ENCODE measurements around the gene ARHGEF17. TPM values are rescaled to one million over a fixed set of nuclear protein-coding genes. Genes with fewer than 3 reads are reported as not detected.
A peak's percentile ranks its signal among the peaks of the same experiment; 100 is the strongest.

Gene ARHGEF17
- total RNA-seq, 2 experiments from 2014 or later, result not detected

DNA sequence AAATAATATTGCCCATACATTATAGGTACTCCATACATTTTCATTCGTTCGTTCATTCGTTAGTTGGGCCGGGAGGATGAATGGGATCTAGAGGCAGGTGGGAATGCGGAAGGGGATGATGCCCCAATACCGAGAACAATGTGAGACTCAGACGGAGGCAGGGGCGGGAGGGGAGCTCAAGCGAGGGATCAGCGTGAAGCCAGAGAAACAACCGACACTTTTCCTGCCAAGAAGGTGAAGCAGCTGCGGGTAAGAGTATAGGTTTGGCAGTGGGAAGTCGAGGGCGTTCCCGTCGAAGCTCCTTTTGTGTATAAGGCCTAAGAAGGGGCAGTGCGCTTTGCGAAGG lies 1.1 kb upstream of the ARHGEF17 start:
- Mint-ChIP-seq H3K4me3 (peak overlapping the region; percentile 74), H3K4me1 (peaks cover 6% of the 10 kb centered on the region), H3K9me3 (ENCODE audit: low read depth) (no peaks in the 10 kb centered on the region), H3K36me3 (no peaks in the 10 kb centered on the region), H3K27me3 (peaks cover 33% of the 10 kb centered on the region), H3K27ac (no peak overlapping the region)
- DNase-seq, result no peak
- CTCF ChIA-PET, result interaction anchor here (0.9 to 17.2 kb wide), 27 partner anchors 10 to 354 kb away, joined by 3 to 190 read pairs (median 6); no protein-coding TSS in a partner anchor
- no peak for ATAC-seq

DNA sequence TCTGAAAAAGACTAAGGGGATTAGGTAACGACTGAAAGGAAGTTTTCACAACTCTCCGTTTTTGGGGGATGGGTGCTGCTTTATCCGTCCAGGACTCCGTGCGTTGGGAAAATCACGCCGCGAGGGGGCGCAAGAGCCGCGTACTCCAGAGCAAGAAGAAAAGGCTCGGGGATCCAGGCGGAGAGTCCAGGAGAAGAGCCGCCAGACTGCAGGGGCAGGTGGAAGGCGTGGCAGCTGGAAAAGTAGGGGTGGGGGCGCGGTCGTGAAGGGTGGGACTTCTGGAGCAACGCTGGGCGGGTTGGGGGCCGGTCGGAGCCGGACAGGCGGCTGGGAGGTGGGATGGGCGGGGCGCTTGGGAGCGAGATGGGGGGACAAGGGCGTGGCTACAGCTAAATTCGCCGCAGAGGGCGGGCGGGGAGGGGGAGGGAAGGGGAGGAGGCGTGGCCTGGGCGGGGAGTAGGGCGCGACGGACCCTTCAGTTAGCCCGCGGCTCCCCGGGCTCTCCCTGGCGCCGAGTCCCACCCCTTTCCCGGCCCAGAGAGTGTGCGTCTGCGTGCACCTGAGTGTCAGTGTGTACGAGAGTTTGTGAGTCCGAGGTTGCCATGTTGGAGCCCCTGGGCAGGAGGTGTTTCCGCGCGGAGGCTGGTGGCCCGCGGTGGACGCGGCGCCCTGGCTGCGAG lies 613 bp upstream of the ARHGEF17 start:
- DNase-seq (peak; percentile 93), ATAC-seq (peak; percentile 76)
- CTCF ChIA-PET, result interaction anchor here (0.6 to 17.2 kb wide), 30 partner anchors 10 to 354 kb away, joined by 3 to 190 read pairs (median 5); no protein-coding TSS in a partner anchor
- Mint-ChIP-seq H3K4me3 (peak overlapping the region; percentile 74), H3K27ac (peak overlapping the region; percentile 44), H3K36me3 (no peaks in the 10 kb centered on the region), H3K27me3 (peaks cover 33% of the 10 kb centered on the region), H3K4me1 (peaks cover 6% of the 10 kb centered on the region), H3K9me3 (ENCODE audit: low read depth) (no peaks in the 10 kb centered on the region)

DNA sequence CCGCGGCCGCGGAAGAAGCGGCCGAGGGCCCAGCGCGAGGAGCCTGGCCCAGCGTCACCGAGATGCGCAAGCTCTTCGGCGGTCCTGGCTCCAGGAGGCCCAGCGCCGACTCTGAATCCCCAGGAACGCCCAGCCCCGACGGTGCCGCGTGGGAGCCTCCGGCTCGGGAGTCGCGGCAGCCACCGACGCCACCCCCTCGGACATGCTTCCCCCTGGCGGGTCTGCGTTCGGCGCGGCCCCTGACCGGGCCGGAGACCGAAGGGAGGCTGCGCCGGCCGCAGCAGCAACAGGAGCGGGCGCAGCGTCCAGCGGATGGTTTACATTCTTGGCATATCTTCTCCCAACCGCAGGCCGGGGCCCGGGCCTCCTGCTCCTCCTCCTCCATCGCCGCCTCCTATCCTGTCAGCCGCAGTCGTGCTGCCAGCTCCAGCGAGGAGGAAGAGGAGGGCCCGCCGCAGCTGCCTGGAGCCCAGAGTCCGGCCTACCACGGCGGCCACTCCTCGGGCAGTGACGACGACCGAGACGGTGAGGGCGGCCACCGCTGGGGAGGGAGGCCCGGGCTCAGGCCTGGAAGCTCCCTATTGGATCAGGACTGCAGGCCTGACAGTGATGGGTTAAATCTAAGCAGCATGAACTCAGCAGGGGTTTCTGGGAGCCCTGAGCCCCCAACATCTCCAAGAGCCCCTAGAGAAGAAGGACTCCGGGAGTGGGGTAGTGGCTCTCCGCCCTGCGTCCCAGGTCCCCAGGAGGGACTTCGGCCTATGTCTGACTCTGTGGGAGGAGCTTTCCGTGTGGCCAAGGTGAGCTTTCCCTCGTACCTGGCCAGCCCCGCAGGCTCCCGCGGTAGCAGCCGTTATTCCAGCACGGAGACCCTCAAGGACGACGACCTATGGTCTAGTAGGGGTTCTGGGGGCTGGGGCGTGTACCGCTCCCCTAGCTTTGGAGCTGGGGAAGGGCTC lies 1.2 kb downstream of the ARHGEF17 start:
- no peak overlapping the region for H3K27ac Mint-ChIP-seq
- no peaks in the 10 kb centered on the region for H3K9me3 Mint-ChIP-seq (ENCODE audit: low read depth)
- no peaks in the 10 kb centered on the region for H3K36me3 Mint-ChIP-seq
- H3K4me1 Mint-ChIP-seq, result peaks cover 15% of the 10 kb centered on the region
- no peak for ATAC-seq
- CTCF ChIA-PET, result interaction anchor here (0.8 to 17.2 kb wide), 10 partner anchors 9 to 56 kb away, joined by 3 to 190 read pairs (median 4); no protein-coding TSS in a partner anchor
- H3K4me3 Mint-ChIP-seq, result no peak overlapping the region
- peaks cover 28% of the 10 kb centered on the region for H3K27me3 Mint-ChIP-seq
- DNase-seq, result no peak

DNA sequence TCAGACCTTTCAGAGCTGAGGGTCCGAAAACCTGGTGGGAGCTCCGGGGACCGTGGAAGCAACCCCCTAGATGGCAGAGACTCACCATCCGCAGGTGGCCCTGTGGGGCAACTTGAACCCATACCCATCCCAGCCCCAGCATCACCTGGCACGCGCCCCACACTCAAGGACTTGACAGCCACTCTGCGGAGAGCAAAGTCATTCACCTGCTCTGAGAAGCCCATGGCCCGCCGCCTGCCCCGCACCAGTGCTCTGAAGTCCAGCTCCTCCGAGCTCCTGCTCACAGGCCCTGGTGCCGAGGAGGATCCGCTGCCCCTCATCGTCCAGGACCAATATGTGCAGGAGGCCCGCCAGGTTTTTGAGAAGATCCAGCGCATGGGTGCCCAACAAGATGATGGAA lies 2.0 kb downstream of the ARHGEF17 start:
- Mint-ChIP-seq H3K27me3 (peaks cover 24% of the 10 kb centered on the region), H3K4me3 (no peak overlapping the region), H3K27ac (no peak overlapping the region), H3K9me3 (ENCODE audit: low read depth) (no peaks in the 10 kb centered on the region), H3K4me1 (peaks cover 22% of the 10 kb centered on the region), H3K36me3 (no peaks in the 10 kb centered on the region)
- no peak for ATAC-seq
- CTCF ChIA-PET, result interaction anchor here (4.4 to 17.2 kb wide), 3 partner anchors 14 to 39 kb away, joined by 34 to 190 read pairs (median 41); no protein-coding TSS in a partner anchor
- no peak for DNase-seq

DNA sequence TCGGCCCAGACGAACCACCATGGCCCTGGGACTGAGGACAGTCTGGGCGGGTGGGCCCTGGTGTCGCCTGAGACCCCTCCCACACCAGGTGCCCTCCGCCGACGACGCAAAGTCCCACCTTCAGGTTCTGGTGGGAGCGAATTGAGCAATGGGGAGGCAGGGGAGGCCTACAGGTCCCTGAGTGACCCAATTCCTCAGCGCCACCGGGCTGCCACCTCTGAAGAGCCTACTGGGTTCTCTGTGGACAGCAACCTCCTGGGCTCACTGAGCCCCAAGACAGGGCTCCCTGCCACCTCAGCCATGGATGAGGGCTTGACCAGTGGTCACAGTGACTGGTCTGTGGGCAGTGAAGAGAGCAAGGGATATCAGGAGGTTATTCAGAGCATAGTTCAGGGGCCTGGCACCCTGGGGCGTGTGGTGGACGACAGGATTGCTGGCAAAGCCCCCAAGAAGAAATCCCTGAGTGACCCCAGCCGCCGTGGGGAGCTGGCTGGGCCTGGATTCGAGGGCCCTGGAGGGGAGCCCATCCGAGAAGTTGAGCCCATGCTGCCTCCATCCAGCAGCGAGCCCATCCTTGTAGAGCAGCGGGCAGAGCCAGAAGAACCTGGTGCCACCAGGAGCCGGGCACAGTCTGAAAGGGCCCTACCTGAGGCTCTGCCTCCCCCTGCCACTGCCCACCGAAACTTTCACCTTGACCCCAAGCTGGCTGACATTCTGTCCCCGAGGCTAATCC lies 2.8 kb downstream of the ARHGEF17 start:
- Mint-ChIP-seq H3K27me3 (peaks cover 19% of the 10 kb centered on the region), H3K4me1 (peaks cover 22% of the 10 kb centered on the region), H3K9me3 (ENCODE audit: low read depth) (no peaks in the 10 kb centered on the region), H3K36me3 (no peaks in the 10 kb centered on the region), H3K4me3 (no peak overlapping the region), H3K27ac (no peak overlapping the region)
- DNase-seq (no peak), ATAC-seq (no peak)
- CTCF ChIA-PET, result interaction anchor here (17.2 kb wide), 1 partner anchor 25 kb away, joined by 190 read pairs; no protein-coding TSS in a partner anchor

DNA sequence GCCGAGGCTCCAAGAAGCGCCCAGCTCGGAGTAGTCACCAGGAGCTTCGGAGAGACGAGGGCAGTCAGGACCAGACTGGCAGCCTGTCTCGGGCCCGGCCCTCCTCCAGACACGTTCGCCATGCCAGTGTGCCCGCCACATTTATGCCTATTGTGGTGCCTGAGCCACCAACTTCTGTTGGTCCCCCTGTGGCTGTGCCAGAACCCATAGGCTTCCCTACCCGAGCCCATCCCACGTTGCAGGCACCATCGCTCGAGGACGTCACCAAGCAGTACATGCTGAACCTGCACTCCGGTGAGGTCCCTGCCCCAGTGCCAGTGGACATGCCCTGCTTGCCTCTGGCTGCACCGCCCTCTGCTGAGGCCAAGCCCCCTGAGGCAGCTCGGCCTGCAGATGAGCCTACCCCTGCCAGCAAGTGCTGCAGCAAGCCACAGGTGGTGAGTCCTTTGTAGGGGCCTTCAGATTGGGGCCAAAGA lies 3.4 kb downstream of the ARHGEF17 start:
- H3K9me3 Mint-ChIP-seq (ENCODE audit: low read depth), result no peaks in the 10 kb centered on the region
- H3K4me1 Mint-ChIP-seq, result peaks cover 22% of the 10 kb centered on the region
- peaks cover 19% of the 10 kb centered on the region for H3K27me3 Mint-ChIP-seq
- no peak for DNase-seq
- H3K4me3 Mint-ChIP-seq, result no peak overlapping the region
- no peak for ATAC-seq
- CTCF ChIA-PET, result interaction anchor here (17.2 kb wide), 1 partner anchor 24 kb away, joined by 190 read pairs; no protein-coding TSS in a partner anchor
- no peak overlapping the region for H3K27ac Mint-ChIP-seq
- H3K36me3 Mint-ChIP-seq, result no peaks in the 10 kb centered on the region

DNA sequence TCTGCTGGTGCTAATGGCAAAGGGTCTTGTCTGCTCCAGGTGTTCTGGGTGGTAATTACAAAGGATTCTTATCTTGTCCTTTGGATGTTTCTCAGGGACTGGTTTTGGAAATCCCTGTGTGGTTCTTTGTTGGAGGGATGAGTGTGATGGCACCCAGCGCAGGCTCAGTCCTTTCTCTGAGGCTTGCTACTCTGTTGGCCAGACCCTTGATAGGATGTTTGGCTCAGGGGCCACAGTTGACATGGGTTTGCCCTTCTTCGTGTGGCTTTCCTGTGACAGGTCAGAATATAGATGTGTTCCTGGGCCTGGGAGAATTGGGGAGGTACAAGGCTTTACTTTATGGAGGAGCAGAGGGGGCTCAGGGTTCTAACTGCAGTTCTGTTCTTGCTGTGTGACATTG lies 4.0 kb downstream of the ARHGEF17 start:
- ATAC-seq (no peak), DNase-seq (no peak)
- CTCF ChIA-PET, result interaction anchor here (17.2 kb wide), 1 partner anchor 24 kb away, joined by 190 read pairs; no protein-coding TSS in a partner anchor
- H3K4me1 Mint-ChIP-seq, result peaks cover 19% of the 10 kb centered on the region
- H3K27ac Mint-ChIP-seq, result no peak overlapping the region
- H3K27me3 Mint-ChIP-seq, result peaks cover 16% of the 10 kb centered on the region
- no peaks in the 10 kb centered on the region for H3K9me3 Mint-ChIP-seq (ENCODE audit: low read depth)
- no peaks in the 10 kb centered on the region for H3K36me3 Mint-ChIP-seq
- H3K4me3 Mint-ChIP-seq, result no peak overlapping the region

DNA sequence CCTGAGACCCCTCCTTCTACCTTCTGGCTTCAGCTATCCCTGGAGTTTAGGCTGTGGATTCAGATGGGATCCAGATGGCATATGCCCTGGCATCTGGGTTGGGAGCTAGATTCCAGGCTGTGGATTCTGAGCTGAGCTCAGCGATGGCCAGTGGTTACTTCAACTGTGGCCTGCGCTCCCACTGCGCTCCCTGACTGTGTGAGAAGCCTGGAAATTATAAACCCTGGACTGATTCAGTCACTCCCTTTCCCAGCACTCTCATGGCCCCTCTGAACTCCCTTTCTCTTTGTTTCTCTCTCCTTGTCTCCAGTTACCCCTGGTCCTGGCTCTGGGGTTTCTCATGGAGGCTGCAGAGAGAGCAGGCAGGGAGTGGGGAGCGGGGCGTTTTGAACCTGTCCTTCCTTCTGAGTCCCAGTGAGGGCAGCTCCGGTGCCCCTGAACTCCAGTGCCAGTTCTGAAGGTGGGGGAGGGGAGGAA lies 4.8 kb downstream of the ARHGEF17 start:
- Mint-ChIP-seq H3K9me3 (ENCODE audit: low read depth) (no peaks in the 10 kb centered on the region), H3K27me3 (peaks cover 13% of the 10 kb centered on the region), H3K4me1 (peaks cover 16% of the 10 kb centered on the region), H3K27ac (no peak overlapping the region), H3K36me3 (no peaks in the 10 kb centered on the region), H3K4me3 (no peak overlapping the region)
- ATAC-seq (no peak), DNase-seq (no peak)
- CTCF ChIA-PET, result interaction anchor here (0.6 to 17.2 kb wide), 7 partner anchors 8 to 38 kb away, joined by 3 to 190 read pairs (median 4); no protein-coding TSS in a partner anchor

DNA sequence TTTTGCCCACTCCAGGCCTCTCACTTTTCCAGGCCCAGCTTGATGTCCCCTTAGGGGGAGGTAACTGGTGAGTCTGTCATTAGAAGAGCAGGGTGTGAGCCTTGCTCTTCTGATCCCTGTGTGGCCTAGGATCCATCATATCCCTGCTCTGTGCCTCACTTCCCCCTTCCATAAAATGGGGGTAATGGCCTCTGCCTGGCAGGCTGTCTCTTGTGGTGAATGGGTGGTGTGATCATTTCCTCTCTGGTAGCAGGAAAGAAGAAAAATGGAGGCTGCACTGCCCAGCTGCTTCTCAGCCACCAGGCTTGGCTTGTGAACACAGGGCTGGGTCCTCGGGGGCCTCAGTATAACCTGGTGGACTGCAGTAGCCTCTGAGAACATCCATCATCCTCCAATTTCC lies 5.6 kb downstream of the ARHGEF17 start:
- no peak overlapping the region for H3K27ac Mint-ChIP-seq
- peak; percentile 52 for ATAC-seq
- H3K4me1 Mint-ChIP-seq, result peaks cover 16% of the 10 kb centered on the region
- no peak for DNase-seq
- H3K4me3 Mint-ChIP-seq, result no peak overlapping the region
- H3K9me3 Mint-ChIP-seq (ENCODE audit: low read depth), result no peaks in the 10 kb centered on the region
- H3K36me3 Mint-ChIP-seq, result no peaks in the 10 kb centered on the region
- CTCF ChIA-PET, result interaction anchor here (0.6 to 17.2 kb wide), 9 partner anchors 9 to 37 kb away, joined by 3 to 190 read pairs (median 6); no protein-coding TSS in a partner anchor
- H3K27me3 Mint-ChIP-seq, result peaks cover 13% of the 10 kb centered on the region

DNA sequence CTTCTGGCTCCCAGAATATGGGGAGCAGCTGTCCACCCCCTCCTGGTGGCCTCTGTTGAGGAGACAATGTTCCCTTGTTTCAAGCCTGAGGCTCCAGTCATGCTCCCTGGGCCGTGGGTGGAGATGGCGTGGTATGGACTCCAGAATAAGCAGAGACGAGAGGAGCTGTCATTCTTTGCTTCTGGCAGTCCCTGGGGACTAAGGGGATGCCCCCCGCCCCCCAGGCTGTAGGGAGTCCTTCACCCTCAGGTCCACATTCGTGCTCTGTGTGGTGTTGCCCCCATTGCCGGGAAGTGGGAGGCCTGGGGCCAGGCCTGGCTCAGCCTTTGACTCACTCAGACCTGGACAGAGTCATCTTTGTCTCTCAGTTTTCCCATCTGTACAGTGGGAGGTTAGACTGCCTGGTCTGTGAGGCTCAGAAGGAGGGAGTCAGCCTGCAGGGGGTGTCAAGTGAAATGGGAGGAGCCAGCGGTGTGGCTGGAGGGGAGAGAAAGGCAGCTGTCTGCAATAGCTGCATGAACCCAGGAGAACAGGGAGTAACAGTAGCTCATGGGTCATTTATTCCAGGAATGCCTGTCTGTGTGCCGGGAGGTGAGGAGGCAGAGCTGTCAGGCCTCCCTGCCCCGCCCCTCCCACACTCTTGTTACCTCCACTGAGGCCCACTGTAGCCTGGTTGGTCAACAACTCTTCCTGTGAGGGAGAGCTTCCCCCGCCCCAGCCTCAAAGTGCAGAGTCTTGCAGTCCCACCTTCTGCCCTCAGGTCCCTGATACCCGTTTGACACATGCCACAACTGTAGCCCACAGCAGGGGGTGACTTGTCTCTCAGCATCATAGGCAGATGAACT lies 6.3 kb downstream of the ARHGEF17 start:
- ATAC-seq, result peak; percentile 12
- CTCF ChIA-PET, result interaction anchor here (0.9 to 17.2 kb wide), 7 partner anchors 12 to 37 kb away, joined by 4 to 190 read pairs (median 6); no protein-coding TSS in a partner anchor
- no peak for DNase-seq
- H3K9me3 Mint-ChIP-seq (ENCODE audit: low read depth), result no peaks in the 10 kb centered on the region
- H3K27ac Mint-ChIP-seq, result no peak overlapping the region
- no peaks in the 10 kb centered on the region for H3K36me3 Mint-ChIP-seq
- H3K4me1 Mint-ChIP-seq, result peaks cover 16% of the 10 kb centered on the region
- no peak overlapping the region for H3K4me3 Mint-ChIP-seq
- H3K27me3 Mint-ChIP-seq, result peaks cover 13% of the 10 kb centered on the region

DNA sequence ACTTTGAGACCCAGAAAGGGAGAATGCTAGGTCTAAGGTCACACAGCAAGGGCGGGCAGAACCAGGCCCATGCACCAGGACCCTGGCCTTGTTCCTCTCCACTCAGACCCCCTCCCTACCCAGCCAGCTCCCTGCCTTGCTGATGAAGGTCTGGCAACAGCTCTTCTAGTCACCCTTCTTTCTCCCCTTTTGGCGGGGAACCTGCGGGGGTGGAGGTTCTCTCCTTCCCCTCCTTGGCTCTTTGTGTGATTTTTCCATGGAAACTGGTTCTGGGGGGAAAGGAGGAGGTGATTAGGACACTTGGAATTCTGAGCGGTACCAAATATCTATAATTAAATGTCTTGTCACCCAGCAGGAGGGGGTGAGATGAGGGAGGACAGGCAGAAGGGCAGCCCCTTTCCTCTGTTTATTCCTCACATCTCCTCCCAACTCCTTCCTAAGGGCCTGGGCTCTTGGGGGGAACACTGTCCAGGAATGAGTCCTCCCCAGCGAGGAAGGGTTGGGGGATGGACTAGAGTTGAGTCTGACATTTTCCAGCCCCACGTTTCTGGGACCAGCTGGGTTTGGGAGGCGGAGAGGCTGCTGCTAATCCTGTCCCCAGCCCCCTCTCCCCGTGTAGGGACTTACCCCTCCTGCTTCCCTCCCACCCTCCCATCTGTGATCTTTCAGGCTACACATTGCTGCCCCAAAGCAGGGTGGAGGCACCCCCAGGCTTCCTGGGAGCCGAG lies 7.4 kb downstream of the ARHGEF17 start:
- Mint-ChIP-seq H3K4me3 (no peak overlapping the region), H3K36me3 (no peaks in the 10 kb centered on the region), H3K4me1 (peaks cover 16% of the 10 kb centered on the region), H3K9me3 (ENCODE audit: low read depth) (no peaks in the 10 kb centered on the region), H3K27me3 (peaks cover 3% of the 10 kb centered on the region), H3K27ac (no peak overlapping the region)
- ATAC-seq, result no peak
- DNase-seq, result no peak
- CTCF ChIA-PET, result interaction anchor here (2.1 to 17.2 kb wide), 3 partner anchors 18 to 21 kb away, joined by 8 to 190 read pairs (median 10); no protein-coding TSS in a partner anchor
